ENCODE measurements around the gene ARHGAP10. TPM values are rescaled to one million over a fixed set of nuclear protein-coding genes. Genes with fewer than 3 reads are reported as not detected.

Gene ARHGAP10
- total RNA-seq, 1 donor from 2014 or later: 20.2 TPM

DNA sequence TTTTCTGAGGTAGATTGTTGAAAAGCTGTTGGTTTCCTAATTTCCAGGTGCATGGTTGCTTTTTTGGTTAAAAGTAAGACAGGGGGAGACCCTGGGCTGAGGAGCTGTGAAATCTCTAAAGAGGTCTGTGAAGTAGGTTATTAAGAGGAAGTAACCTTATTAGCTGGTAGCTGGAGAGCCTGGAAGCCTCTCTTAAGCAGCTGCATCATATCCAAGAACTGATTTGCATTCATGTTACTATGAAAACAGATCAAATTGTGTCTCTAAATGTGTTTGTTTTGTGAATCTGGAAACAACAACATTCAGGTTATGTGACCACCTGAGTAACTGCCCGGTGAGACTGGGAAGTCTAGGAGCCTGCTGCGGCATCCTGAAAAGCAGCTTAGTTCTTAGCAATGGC, 54.1 kb downstream of the ARHGAP10 start:
- DNase-seq (ENCODE audit: low spot score): no peak
- Histone ChIP-seq H3K9me3 (ENCODE audit: low read depth) (no peaks in the 10 kb centered on the region), H3K4me2 (peak overlapping the region; percentile 37), H3K79me2 (ENCODE audit: low read depth) (peaks cover 15% of the 10 kb centered on the region), H3K4me1 (peaks cover 30% of the 10 kb centered on the region), H3K36me3 (no peaks in the 10 kb centered on the region), H3K9ac (no peak overlapping the region), H3F3A (ENCODE audit: low read depth) (peaks cover 34% of the 10 kb centered on the region), H3K27me3 (no peaks in the 10 kb centered on the region), H4K20me1 (ENCODE audit: low read depth) (peaks cover 16% of the 10 kb centered on the region), H2AFZ (replicated peaks) (no peak overlapping the region), H3K27ac (peak overlapping the region; percentile 39), H3K4me3 (no peak overlapping the region)
- TF ChIP-seq EZH2 (IDR thresholded peaks at IDR 0.05): no peak
- H3K9me3 Mint-ChIP-seq: no peaks in the 10 kb centered on the region
- no peak overlapping the region for H3K4me3 Mint-ChIP-seq
- H3K27ac Mint-ChIP-seq: peak overlapping the region; percentile 34
- H3K36me3 Mint-ChIP-seq: no peaks in the 10 kb centered on the region
- H3K27me3 Mint-ChIP-seq (ENCODE audit: insufficient read depth, low read depth): no peaks in the 10 kb centered on the region
- H3K4me1 Mint-ChIP-seq: peaks cover 42% of the 10 kb centered on the region

GRCh38 chr4:147786531-147786930, 54.6 kb downstream of the ARHGAP10 start:
- peak overlapping the region; percentile 39 for H3K27ac ChIP-seq
- H2AFZ ChIP-seq (replicated peaks): no peak overlapping the region
- no peaks in the 10 kb centered on the region for H3K9me3 Mint-ChIP-seq
- H3K27me3 ChIP-seq: no peaks in the 10 kb centered on the region
- H3K4me1 ChIP-seq: peaks cover 30% of the 10 kb centered on the region
- no peak overlapping the region for H3K4me3 ChIP-seq
- peaks cover 42% of the 10 kb centered on the region for H3K4me1 Mint-ChIP-seq
- DNase-seq (ENCODE audit: low spot score): no peak
- TF ChIP-seq EZH2 (IDR thresholded peaks at IDR 0.05): no peak
- TF ChIP-seq, protein P1, sequence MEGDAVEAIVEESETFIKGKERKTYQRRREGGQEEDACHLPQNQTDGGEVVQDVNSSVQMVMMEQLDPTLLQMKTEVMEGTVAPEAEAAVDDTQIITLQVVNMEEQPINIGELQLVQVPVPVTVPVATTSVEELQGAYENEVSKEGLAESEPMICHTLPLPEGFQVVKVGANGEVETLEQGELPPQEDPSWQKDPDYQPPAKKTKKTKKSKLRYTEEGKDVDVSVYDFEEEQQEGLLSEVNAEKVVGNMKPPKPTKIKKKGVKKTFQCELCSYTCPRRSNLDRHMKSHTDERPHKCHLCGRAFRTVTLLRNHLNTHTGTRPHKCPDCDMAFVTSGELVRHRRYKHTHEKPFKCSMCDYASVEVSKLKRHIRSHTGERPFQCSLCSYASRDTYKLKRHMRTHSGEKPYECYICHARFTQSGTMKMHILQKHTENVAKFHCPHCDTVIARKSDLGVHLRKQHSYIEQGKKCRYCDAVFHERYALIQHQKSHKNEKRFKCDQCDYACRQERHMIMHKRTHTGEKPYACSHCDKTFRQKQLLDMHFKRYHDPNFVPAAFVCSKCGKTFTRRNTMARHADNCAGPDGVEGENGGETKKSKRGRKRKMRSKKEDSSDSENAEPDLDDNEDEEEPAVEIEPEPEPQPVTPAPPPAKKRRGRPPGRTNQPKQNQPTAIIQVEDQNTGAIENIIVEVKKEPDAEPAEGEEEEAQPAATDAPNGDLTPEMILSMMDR (IDR thresholded peaks at IDR 0.05): no peak
- no peak for TF ChIP-seq EZH2phosphoT487 (IDR thresholded peaks at IDR 0.05)
- H3K79me2 ChIP-seq (ENCODE audit: low read depth): peaks cover 15% of the 10 kb centered on the region
- peak overlapping the region; percentile 70 for H3K27ac Mint-ChIP-seq
- peaks cover 16% of the 10 kb centered on the region for H4K20me1 ChIP-seq (ENCODE audit: low read depth)
- no peaks in the 10 kb centered on the region for H3K27me3 Mint-ChIP-seq (ENCODE audit: insufficient read depth, low read depth)
- H3K4me2 ChIP-seq: peak overlapping the region; percentile 37
- peaks cover 33% of the 10 kb centered on the region for H3F3A ChIP-seq (ENCODE audit: low read depth)
- H3K36me3 ChIP-seq: no peaks in the 10 kb centered on the region
- H3K9ac ChIP-seq: no peak overlapping the region
- H3K36me3 Mint-ChIP-seq: no peaks in the 10 kb centered on the region
- no peaks in the 10 kb centered on the region for H3K9me3 ChIP-seq (ENCODE audit: low read depth)
- no peak overlapping the region for H3K4me3 Mint-ChIP-seq

- H3K79me2 ChIP-seq (ENCODE audit: low read depth): peaks cover 16% of the 10 kb centered on the region
- no peaks in the 10 kb centered on the region for H3K9me3 ChIP-seq (ENCODE audit: low read depth)
- H3K4me2 ChIP-seq: peak overlapping the region; percentile 37
- no peaks in the 10 kb centered on the region for H3K36me3 ChIP-seq
- Mint-ChIP-seq H3K4me1 (peaks cover 42% of the 10 kb centered on the region), H3K27me3 (ENCODE audit: insufficient read depth, low read depth) (no peaks in the 10 kb centered on the region), H3K9me3 (no peaks in the 10 kb centered on the region), H3K36me3 (no peaks in the 10 kb centered on the region), H3K4me3 (peak overlapping the region; percentile 21), H3K27ac (peak overlapping the region; percentile 70)
- no peak overlapping the region for H3K4me3 ChIP-seq
- TF ChIP-seq, protein P1 (IDR thresholded peaks at IDR 0.05): no peak
- TF ChIP-seq EZH2 (IDR thresholded peaks at IDR 0.05) (no peak), EZH2phosphoT487 (IDR thresholded peaks at IDR 0.05) (no peak)
- H3K27me3 ChIP-seq: no peaks in the 10 kb centered on the region
- no peak overlapping the region for H3K9ac ChIP-seq
- H4K20me1 ChIP-seq (ENCODE audit: low read depth): peaks cover 16% of the 10 kb centered on the region
- H3K27ac ChIP-seq: no peak overlapping the region
- peaks cover 30% of the 10 kb centered on the region for H3K4me1 ChIP-seq
- peaks cover 27% of the 10 kb centered on the region for H3F3A ChIP-seq (ENCODE audit: low read depth)
- no peak overlapping the region for H2AFZ ChIP-seq (replicated peaks)
- no peak for DNase-seq (ENCODE audit: low spot score)
These were observed 55.3 kb downstream of the ARHGAP10 start for GRCh38 chr4:147787204-147787603.

DNA sequence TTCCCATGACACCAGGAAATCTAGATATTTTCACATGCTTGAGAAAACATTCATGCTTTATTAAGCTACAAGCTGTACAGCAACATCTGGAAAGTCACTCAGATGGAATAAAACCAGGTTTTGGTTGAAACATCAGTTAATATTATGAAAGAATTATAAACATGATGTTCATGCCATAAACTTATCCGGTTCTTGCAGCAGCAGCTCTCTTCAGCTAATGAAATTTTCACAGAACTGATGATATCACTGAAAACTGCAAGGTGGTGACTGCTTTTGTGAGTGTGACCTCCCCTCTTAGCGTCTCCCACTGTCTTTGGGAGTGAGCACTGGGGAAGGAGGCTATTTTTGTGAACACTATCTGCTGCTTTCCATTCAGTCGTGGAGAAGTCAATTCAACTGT, 56.9 kb downstream of the ARHGAP10 start:
- DNase-seq (ENCODE audit: low spot score): no peak
- Mint-ChIP-seq H3K27ac (no peak overlapping the region), H3K36me3 (peaks cover under 1% of the 10 kb centered on the region), H3K4me3 (no peak overlapping the region), H3K4me1 (peaks cover 49% of the 10 kb centered on the region), H3K9me3 (no peaks in the 10 kb centered on the region), H3K27me3 (ENCODE audit: insufficient read depth, low read depth) (no peaks in the 10 kb centered on the region)
- no peak overlapping the region for H3K4me2 ChIP-seq
- peaks cover 13% of the 10 kb centered on the region for H4K20me1 ChIP-seq (ENCODE audit: low read depth)
- H3K9me3 ChIP-seq (ENCODE audit: low read depth): no peaks in the 10 kb centered on the region
- no peak overlapping the region for H3K9ac ChIP-seq
- H3K27me3 ChIP-seq: no peaks in the 10 kb centered on the region
- no peak overlapping the region for H2AFZ ChIP-seq (replicated peaks)
- H3K79me2 ChIP-seq (ENCODE audit: low read depth): peaks cover 27% of the 10 kb centered on the region
- H3K4me1 ChIP-seq: peaks cover 35% of the 10 kb centered on the region
- TF ChIP-seq EZH2 (IDR thresholded peaks at IDR 0.05) (no peak), EZH2phosphoT487 (IDR thresholded peaks at IDR 0.05) (no peak)
- TF ChIP-seq, protein P1 (IDR thresholded peaks at IDR 0.05): no peak
- peaks cover 21% of the 10 kb centered on the region for H3F3A ChIP-seq (ENCODE audit: low read depth)
- H3K36me3 ChIP-seq: no peaks in the 10 kb centered on the region
- no peak overlapping the region for H3K27ac ChIP-seq
- H3K4me3 ChIP-seq: no peak overlapping the region

All from neural progenitor cell (in vitro differentiated cells).